ENCODE data around the gene NKTR.

- TF ChIP-seq EZH2 (IDR thresholded peaks at IDR 0.05; ENCODE audit: insufficient read depth, poor library complexity, severe bottlenecking): no peak
- TF ChIP-seq EZH2phosphoT487 (IDR thresholded peaks at IDR 0.05; ENCODE audit: insufficient read depth, low read depth): no peak
These were observed 69.6 kb downstream of the NKTR start for GRCh38 chr3:42670051-42670576.

Data from GM23248 (cell line).